ENCODE measurements around the gene MRPL34.

GRCh38 chr19:17268754-17269153 is 36.9 kb upstream of the MRPL34 start:
- TF ChIP-seq CTCF (IDR thresholded peaks at IDR 0.05; ENCODE audit: low read length) (no peak), EZH2phosphoT487 (IDR thresholded peaks at IDR 0.05; ENCODE audit: low read length) (no peak)

Data from MM.1S (cell line).